DMS114 treated with DMSO at 0.1 percent for 48 hours (cell line): ENCODE measurements around the gene TBC1D22B.

Source experiments
- DNase-seq: peaks from one replicate; lab custom pipeline; 2025; ENCODE audit not compliant: unreplicated experiment; lab: John Stamatoyannopoulos, UW

TBC1D22B gene

DNA sequence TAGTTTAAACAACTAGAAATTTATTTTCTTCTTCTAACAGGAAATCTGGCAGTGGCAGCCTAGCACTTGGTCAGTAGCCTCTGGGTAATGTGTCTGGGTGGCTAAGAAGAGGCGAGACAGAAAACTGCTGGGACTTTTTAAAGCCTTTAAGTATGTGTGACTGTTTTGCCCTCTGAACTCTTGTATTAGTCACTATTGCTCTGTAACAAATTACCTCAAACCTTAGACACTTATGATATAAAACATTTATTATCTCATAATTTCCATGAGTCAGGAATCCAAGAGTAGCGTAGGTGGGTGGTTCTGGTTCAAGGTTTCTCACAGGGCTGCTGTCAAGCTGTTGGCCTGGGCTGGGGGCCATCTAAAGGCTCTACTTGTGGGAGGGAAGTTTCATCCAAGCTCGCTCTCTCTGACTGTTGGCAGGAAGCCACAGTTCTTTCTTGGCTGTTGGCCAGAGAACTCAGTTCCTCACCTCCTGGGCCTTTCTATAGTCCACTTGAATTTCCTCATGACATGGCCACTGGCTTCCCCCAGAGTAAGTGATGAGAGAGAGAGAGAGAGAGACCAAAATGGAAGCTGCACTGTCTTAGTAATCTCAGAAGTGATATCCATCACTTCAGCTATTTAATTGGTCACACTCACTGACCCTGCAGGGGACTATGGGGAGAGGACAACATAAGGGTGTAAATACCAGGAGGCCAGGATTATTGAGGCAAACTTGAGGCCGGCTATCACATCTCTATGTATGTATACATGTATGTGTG is 17.4 kb upstream of the TBC1D22B start:
- no peak for DNase-seq

DNA sequence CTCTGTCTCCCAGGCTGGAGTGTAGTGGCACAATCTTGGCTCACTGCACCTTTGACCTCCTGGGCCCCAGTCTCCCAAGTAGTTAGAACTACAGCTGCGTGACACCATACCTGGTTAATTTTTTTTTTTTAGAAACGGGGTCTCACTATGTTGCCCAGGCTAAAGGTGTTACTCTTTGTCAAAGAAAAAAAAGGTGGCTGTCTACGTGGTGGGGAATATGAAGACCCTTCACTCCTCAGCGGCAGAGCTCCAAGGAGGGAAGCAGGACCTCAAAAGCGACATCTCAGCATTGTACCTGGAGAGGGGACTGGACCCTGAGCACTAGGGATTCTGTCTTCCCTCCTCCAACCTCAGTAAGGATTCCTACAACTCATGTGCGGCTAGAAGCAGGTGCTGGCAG is 16.4 kb upstream of the TBC1D22B start:
- DNase-seq = no peak

DNA sequence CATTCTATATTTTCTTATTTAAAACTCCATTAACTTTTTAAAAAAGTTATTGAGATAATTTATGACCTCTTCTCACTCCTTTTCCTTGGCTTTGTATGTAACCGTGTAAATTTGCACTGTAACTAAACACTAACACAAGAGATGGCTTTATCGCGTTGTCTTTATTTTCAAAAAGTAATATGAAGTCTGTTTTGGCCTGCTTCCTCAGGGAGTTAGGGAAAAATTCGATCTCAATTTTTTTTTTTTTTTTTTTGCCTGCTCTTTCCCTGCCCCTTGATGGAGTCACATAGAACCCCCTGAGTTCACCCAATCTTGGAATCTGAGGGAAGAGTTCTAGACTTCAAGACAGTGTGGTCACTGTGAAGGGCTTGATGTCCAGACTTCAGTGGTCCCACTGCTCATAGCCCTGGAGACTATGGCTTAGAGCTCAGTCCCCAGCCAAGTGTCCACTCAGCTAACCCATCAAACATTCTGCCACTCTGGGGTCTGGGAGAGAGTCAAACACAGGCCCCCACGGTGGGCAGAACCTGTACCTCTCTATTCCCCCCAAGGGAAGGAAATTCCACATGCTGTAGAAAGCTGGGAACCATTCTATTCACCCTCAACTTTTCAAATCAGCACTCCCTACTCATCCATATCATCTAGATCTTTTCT is 15.7 kb upstream of the TBC1D22B start:
- DNase-seq = no peak

DNA sequence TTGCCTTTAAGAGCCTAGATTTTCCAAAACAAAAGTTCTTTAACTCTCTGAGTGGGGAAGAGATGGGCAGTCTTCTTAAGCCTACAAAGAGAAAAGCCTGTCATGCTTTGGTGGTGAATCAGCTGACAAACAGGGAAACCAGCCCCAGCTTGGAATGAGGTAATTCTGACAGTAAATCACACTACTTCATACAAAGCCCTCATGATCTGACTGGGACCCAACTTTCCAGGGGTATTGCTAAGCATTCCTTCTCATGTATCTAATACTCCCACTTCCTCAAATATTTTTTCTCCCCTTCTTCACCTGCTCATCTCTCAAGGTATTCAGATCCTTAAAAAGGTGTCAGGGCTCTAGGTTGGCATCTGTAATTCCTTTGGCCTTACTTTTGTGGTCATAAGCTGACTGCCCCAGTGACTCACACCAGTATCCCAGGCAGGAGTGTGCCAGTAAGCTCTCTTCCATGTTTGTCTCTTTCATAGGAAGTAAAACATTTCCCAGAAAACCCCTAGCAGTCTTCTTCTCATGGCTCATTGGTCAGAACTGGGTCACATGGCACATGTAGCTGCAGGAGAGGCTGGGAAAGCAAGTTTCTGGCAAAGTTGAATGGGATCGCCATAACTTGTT is 15.0 kb upstream of the TBC1D22B start:
- no peak for DNase-seq

DNA sequence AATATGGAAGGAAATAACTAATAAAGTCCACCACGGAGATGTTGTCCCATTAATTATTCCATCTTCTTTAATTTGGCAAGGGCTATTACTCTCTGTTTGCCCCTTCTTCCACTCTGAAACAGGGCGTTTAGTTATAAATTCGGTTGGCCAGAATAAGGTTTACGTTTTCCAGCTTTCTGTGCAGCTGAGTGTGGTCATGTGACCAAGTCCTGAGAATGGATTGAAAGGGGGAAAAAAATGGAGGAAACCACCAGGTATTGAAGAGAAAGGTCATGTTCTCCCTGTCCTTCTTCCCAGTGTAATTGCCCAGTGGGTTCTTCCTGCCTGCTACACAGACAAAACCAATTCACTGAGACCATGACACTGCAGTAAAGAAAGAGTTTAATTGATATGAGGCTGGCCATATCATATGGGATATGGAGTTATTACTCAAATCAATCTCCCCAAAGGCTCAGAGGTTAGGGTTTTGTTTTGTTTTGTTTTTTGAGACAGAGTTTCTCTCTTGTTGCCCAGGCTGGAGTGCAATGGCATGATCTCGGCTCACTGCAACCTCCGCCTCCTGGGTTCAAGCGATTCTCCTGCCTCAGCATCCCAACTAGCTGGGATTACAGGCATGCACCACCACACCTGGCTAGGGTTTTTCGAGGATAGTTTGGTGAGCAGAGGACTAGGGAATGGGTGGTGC is 14.3 kb upstream of the TBC1D22B start:
- no peak for DNase-seq

DNA sequence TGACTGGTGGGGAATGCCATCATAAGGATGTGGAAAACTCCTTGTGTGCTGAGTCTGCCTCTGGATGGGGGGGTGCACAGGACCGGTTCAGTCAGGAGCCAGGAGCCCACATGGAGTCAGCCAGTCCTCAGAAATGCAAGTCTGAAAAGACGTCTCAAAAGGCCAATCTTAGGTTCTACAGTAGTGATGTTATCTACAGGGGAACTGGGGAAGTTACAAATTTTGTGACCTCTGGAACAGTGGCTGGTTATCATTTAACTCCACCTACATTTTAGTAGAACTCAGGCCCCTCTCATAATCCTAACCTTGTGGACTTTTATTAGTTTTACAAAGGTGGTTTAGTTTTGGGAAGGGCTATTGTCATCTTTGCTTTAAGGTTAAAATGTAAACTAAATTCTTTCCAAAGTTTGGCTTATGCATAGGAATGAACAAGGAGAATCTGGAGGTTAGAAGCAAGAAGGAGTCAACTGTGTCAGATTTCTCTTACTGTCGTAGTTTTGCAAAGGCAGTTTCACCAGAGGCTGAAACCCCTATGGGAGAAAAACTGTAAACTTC is 13.7 kb upstream of the TBC1D22B start:
- no peak for DNase-seq

DNA sequence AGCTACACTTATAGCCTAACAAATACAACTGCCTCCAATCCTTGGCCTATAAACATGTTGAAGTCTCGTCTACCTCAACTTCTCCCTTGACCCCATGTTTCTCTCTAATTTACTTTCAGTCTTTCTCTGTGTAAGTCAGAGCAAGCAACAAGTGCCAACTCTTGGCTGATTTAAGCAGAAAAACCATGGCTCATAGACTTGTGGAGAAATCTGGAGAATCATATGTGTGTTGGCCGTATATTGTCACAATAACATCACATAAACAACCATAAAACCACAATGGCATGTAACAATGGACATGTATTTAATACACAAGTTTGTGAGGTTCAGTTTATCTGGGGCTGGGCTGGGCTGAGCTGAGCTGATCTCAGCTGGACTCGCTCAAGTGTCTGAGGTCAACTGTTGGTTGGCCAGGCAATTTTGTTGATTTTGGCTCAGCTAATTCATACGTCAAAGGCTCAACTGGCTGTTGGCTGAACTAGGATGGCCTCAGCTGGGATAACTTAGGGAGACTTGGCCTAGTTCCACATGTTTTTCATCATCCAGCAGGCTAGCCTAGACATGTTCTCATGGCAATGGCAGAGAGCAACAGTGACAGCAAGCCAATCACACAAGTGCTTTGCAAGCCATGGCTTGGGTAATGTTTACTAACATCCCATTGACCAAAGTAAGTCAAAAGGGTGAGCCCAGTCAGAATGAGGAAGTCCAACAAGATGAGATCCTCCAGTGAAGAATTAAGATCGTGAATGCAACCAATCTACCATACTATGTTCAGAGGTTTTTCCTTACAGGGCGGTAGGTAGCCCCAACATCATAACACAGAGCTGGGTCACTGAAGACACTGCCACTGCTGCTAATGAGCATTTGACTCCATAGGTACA is 12.9 kb upstream of the TBC1D22B start:
- DNase-seq = no peak

DNA sequence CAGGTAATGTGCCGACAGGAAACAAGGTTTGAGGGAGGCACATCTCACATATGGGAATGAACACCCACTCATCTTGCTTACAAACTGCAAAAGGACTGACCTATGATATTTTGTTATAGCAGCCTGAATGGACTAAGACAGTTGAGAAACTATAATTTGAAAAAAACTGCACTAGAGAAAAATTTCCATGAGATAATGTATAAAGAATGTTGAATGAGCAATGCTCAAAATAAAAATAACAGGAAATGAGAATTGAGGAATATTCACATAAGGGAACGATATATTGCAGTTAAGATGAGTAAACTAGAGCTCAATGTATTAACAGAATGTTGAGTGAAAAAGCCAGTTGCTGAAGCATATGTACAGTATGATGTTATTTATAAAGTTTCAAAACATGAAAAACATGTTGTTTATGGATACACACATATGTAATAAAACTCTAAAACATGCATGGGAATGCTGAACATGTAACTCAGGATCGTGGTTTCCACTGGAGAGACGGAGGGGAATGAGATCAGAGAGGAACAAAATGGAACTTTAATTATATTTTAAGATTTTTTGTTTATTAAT is 6.3 kb upstream of the TBC1D22B start:
- DNase-seq = no peak

DNA sequence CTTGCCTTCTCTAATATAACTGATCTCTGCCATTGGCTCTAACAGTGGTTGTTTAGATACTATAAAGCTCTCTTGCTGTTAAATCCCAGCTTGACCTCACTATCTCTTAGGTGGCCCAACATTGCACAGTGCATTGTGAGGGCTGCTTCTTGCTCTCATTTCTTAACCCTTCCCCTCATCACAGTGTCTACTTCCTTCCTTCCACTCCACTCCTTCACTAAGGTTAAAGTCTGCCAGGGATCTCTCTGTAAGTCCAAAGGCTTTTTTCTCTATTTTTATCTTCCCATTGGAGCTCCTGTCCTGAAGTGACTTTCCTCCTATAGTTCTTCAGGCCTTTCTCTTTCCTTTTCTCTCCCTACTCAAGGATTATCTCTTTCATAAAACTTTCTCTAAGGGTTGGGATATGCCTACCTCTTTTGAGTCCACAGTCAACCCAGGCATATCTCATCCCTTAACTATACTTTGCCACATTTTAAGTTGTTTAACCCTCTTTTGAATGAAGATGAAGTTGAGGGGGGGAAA is 4.0 kb upstream of the TBC1D22B start:
- no peak for DNase-seq

DNA sequence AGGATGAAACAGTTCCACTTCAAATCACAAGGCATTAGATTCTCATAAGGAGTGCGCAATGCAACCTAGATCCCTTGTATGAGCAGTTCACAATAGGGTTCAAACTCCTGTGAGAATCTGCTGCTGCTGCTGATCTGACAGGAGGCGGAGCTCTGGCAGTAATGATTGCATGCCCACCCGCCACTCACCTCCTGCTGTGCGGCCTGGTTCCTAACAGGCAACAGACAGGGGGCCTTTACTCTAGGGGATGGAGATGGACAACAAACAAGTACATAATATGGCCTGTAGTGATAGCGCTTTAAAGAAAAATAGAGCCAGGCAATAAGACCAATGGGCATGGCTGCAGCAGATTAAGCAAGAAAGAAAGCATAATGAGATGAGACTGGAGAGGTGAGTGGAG is 2.7 kb upstream of the TBC1D22B start:
- no peak for DNase-seq

DNA sequence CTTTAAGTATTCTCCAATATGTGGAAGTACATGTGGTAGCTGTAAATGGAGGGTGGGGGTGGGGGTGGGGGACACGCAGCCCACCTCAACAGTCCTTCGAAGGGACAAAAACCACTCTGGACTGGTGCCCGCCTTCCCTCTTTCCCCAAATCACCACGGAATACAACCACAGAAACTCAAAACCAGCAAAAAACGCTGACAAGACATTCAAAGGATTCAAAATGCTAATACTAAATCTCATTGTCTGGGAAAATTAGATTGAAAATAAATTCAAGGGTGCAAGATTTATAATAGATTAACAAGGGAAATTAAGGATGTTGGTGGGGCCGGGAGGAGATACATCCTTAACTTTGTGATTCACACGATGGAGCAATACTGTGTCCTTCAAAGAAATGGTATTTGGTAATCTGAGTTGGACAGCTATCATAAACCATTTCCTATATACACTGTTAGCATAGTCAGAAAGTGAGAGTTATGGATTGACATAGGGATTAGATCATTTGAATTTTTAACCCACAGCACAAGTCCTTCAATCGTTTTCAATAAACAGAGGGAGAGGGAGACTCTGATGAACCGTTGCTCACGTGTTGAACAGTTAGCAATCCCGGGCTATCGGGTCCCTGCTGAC is 766 bp upstream of the TBC1D22B start:
- no peak for DNase-seq

DNA sequence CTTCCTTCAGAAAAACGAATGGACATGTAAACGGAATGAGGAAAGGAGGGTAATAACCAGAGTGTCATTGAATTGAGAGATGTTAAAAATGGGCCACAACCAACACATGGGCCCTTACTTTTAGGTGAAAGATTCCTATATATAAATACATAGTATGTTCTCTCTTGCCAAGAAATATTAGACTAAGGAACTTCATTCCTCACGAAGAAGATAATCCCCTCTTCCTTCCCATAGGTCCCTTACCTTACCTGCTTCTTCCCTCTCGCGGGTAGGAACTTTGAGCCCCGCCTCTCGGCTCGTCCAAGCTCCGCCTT is 295 bp upstream of the TBC1D22B start:
- no peak for DNase-seq

DNA sequence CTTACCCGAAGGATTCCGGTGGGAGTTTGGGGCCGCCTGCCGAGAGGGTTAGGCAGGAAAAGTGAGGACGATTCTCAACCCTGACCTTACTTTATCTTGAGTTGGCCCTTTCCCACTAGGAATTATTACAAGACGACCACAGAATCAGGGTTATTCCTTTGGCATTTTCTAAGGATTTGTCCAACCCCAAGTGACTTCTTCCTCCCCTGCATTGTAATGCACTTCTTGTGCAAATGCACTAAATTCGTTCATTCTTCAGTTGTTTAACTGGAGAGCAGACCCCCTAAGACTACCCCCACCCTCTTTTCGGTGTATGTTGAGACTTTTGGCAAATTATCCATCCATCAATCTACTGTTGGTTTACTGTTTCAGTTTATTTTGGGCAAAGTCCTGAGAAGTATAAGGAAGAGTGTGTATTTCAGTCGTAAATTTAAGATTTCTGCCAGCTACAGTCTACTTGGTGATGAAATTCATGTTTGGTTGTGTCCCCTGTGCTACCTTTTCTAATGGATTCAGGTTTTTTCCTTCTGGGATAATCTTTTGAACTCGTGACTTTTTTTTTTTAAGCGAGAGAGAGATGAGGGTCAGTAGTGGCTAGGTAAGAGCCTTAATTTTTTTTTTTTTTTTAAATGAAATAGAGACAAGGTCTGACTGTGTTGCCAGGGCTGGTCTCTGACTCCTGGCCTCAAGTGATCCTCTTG is 983 bp downstream of the TBC1D22B start:
- DNase-seq = no peak

DNA sequence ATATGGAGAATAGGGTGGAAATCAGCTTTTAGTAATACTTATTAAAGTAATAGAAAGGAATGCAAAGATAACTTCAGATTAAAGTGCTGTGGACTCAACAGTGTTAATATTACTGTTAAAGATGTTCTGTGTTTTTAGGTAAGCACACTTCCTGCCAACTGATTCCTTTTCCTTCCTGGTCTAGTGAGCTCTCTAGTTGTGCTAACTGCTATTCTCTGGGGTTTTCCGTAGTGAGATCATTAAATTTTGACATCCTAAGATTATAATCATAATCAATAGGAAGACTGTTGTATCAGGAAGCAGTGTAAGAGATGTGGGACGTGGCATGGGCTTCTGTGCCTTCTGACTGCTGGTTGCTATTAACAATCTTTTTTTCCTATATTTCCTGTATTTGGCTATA is 1.6 kb downstream of the TBC1D22B start:
- no peak for DNase-seq

DNA sequence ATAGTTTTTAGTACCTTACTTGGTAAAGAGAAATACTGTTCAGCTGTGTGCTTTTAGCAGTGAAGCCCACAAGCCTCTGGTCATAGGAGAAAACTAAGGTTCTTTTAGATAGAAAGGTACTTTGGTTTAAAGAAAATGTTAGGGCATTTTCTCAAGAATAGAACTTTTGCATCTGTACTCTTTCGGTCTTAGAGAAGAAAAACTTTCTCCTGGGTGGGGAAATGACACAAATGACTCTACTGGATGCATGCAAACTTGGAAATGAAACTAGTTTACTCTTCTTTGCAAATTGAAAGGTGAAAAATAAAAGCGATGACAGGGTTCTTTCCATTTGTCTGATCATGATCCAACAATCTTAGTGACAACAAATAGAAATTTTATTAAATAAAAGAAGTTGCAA is 2.5 kb downstream of the TBC1D22B start:
- no peak for DNase-seq

DNA sequence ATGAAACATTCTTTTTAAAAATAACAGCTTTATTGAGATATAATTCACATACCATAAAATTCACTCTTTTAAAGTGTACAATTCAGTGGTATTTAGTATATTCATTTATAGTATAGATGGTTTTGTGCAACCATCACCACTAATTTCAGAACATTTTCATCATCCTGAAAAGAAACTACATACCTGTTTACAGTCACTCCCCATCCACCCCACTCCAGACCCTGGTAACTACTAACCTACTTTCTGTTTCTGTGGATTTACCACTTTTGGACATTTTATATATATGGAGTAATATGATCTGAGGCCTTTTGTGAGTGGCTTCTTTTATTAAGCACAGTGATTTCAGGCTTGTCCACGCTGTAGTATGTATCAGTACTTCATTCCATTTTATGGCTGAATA is 2.9 kb downstream of the TBC1D22B start:
- DNase-seq = no peak

DNA sequence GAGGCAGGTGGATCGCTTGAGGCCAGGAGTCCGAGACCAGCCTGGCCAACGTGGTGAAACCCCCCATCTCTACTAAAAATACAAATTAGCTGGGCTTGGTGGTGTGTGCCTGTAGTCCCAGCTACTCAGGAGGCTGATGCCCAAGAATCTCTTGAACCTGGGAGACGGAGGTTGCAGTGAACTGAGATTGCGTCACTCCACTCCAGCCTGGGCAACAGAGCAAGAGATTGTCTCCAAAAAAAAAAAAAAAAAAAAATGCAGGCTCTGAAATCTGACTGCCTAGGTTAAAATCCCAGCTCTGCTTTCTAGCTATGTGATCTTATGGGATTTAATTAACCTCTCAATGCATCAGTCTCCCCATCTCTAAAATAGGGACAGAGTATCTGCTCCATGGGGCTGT is 3.6 kb downstream of the TBC1D22B start:
- no peak for DNase-seq

DNA sequence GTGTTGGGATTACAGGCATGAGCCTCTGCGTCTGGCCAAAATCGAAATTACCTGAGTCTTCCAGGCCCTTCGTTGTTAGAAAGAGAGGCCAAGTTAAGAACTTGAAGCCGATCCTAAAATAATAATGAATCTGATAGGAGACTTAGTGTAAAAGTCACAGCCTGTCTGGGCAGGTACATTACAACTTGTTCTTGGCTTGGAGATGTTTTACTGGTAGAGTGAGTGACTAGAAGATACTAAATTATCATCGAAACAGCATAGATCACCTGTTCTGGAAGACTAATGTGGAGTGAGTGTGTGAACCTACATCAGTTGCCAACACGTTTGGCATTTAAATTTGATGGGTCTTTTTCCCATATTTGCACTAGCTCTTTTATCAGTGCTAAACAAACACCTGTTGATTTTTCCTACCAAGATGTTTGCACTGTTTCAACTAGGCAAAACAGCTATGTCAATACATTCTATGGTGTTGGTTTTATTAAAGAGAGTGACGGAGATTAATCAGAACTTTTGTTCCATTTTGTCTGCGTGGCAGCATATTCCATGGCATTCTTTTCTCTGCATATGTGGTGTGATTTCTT is 5.0 kb downstream of the TBC1D22B start:
- no peak for DNase-seq

DNA sequence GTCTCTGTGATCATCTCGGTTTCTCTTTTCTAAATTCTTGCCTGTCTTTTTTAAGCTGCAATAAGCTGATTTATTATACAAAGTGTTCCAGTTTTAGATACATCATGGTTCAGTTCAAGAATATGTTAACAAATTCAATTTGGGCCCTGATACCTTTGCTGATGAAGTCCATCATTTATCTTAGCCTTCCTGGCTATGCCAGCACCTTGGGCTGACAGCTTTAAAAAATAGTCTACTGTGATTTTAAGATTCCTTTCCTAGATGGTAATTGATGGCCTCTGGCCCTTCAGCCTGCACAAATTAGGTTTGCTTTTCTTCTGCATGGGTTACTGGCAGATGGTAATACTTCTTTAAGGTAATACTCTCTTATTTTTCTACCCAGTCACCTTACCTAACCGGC is 7.4 kb downstream of the TBC1D22B start:
- DNase-seq = no peak
